Neural cell (in vitro differentiated cells): ENCODE results near the gene DPAGT1. TPM values are rescaled to one million over a fixed set of nuclear protein-coding genes. Genes with fewer than 3 reads are reported as not detected.
A peak's percentile ranks its signal among the peaks of the same experiment; 100 is the strongest.
"Not testable (repeated sequence)": the region's sequence is repeated elsewhere in the genome, so short reads cannot be mapped to it uniquely, and the experiment has no call there.

ENCODE experiments used
- H2AFZ ChIP-seq: fragments of 200-600, 300-800 bp; sonication (generic), shearing (Covaris generic); 2 replicates; pipeline ENCODE4 v1.6.0; 2014; ENCODE audit warnings: low read depth, mild to moderate bottlenecking, antibody characterized with exemption, low read length, moderate library complexity
- H3F3A ChIP-seq: fragments of 200-600 bp; shearing (Covaris generic); 2 replicates; pipeline ENCODE4 v1.6.1; 2016; ENCODE audit warnings: mild to moderate bottlenecking, moderate library complexity, mixed read lengths, antibody characterized with exemption, low read length; ENCODE audit not compliant: insufficient read depth, poor library complexity, severe bottlenecking
- H3K27ac ChIP-seq: fragments of 200-600, 300-800 bp; sonication (generic), shearing (Covaris generic); 2 replicates; pipeline ENCODE4 v1.5.1; 2014; ENCODE audit warnings: mild to moderate bottlenecking, low read length, moderate library complexity
- H3K27me3 ChIP-seq: fragments of 300-800, 200-600 bp; sonication (generic), shearing (Covaris generic); 2 replicates; pipeline ENCODE4 v1.6.0; 2014; ENCODE audit warnings: mild to moderate bottlenecking, low read depth, low read length, moderate library complexity; ENCODE audit not compliant: insufficient read depth
- H3K36me3 ChIP-seq: fragments of 300-800, 200-600 bp; sonication (generic), shearing (Covaris generic); 2 replicates; pipeline ENCODE4 v1.5.1; 2014; ENCODE audit warnings: mild to moderate bottlenecking, antibody characterized with exemption, low read length, moderate library complexity; ENCODE audit not compliant: insufficient read depth
- H3K4me2 ChIP-seq: fragments of 300-800, 200-600 bp; sonication (generic), shearing (Covaris generic); 2 replicates; pipeline ENCODE4 v1.6.0; 2014; ENCODE audit warnings: mild to moderate bottlenecking, low read length
- H3K4me3 ChIP-seq: fragments of 300-800, 200-600 bp; sonication (generic), shearing (Covaris generic); 2 replicates; pipeline ENCODE4 v1.5.1; 2014; ENCODE audit warnings: mild to moderate bottlenecking, low read length, moderate library complexity
- H3K79me2 ChIP-seq: fragments of 200-600 bp; shearing (Covaris generic); replicated peaks from 2 replicates; pipeline ENCODE4 v1.6.0; 2014; ENCODE audit warnings: mild to moderate bottlenecking, low read length, moderate library complexity; ENCODE audit not compliant: insufficient read depth
- H3K9ac ChIP-seq: fragments of 300-800, 200-600 bp; sonication (generic), shearing (Covaris generic); 2 replicates; pipeline ENCODE4 v1.6.1; 2016; ENCODE audit warnings: mild to moderate bottlenecking, low read length, mixed read lengths
- H3K9me2 ChIP-seq: fragments of 200-600 bp; shearing (Covaris generic); 2 replicates; pipeline ENCODE4 v1.6.1; 2016; ENCODE audit warnings: mild to moderate bottlenecking, low read length, mixed read lengths; ENCODE audit not compliant: insufficient read depth
- H3K9me3 ChIP-seq: fragments of 200-600, 300-800 bp; sonication (generic), shearing (Covaris generic); 2 replicates; pipeline ENCODE4 v1.6.1; 2016; ENCODE audit warnings: mild to moderate bottlenecking, mixed run types, low read length, moderate library complexity, mixed read lengths
- H4K20me1 ChIP-seq: fragments of 200-600 bp; shearing (Covaris generic); 2 replicates; pipeline ENCODE4 v1.6.1; 2016; ENCODE audit warnings: mild to moderate bottlenecking, mixed run types; ENCODE audit not compliant: insufficient read depth
- CTCF ChIP-seq: fragments of 450-650 bp; IDR thresholded peaks from 2 replicates; pipeline ENCODE4 v1.5.1; 2014; ENCODE audit warnings: antibody characterized with exemption, mild to moderate bottlenecking, moderate library complexity; ENCODE audit not compliant: poor library complexity, severe bottlenecking
- EP300 ChIP-seq: fragments of 450-650 bp; conservative IDR thresholded peaks from 2 replicates; pipeline ENCODE4 v1.6.1; 2014; ENCODE audit warnings: antibody characterized with exemption, mild to moderate bottlenecking, moderate library complexity; ENCODE audit not compliant: poor library complexity, severe bottlenecking
- EZH2 ChIP-seq: fragments of 200-600, 300-800 bp; shearing (Covaris generic), sonication (generic); IDR thresholded peaks from 2 replicates; pipeline ENCODE4 v1.6.1; 2014; ENCODE audit warnings: antibody characterized with exemption, low read length, borderline replicate concordance, mild to moderate bottlenecking; ENCODE audit not compliant: insufficient read depth, poor library complexity, severe bottlenecking
- MXI1 ChIP-seq: fragments of 450-650 bp; conservative IDR thresholded peaks from 2 replicates; pipeline ENCODE4 v1.6.1; 2014; ENCODE audit warnings: antibody characterized with exemption, mild to moderate bottlenecking; ENCODE audit not compliant: poor library complexity, severe bottlenecking
- POLR2AphosphoS5 ChIP-seq: IDR thresholded peaks from 2 replicates; pipeline ENCODE4 v1.6.1; 2012
- RAD21 ChIP-seq: fragments of 450-650 bp; conservative IDR thresholded peaks from 2 replicates; pipeline ENCODE4 v1.6.1; 2014; ENCODE audit warnings: antibody characterized with exemption, mild to moderate bottlenecking, moderate library complexity
- SMC3 ChIP-seq: fragments of 450-650 bp; conservative IDR thresholded peaks from 2 replicates; pipeline ENCODE4 v1.6.1; 2014; ENCODE audit warnings: antibody characterized with exemption, mild to moderate bottlenecking, moderate library complexity; ENCODE audit not compliant: poor library complexity
- TAF1 ChIP-seq: IDR thresholded peaks from 2 replicates; pipeline ENCODE4 v1.6.1; 2012; ENCODE audit warnings: low read depth
- polyA plus RNA-seq: library from polyadenylated mRNA; depleted of rRNA; stranded (reverse); fragments of >200 nt; gene quantifications from 2 replicates; pipeline ENCODE4 v1.2.3, GENCODE V29; 2014
- TF ChIP-seq, protein P1 (sequence below): IDR thresholded peaks from 2 replicates; pipeline ENCODE4 v1.6.1; 2012; ENCODE audit warnings: borderline replicate concordance

The DPAGT1 gene
- polyA plus RNA-seq, 1 donor from 2014 or later, result 9.8 TPM

DNA sequence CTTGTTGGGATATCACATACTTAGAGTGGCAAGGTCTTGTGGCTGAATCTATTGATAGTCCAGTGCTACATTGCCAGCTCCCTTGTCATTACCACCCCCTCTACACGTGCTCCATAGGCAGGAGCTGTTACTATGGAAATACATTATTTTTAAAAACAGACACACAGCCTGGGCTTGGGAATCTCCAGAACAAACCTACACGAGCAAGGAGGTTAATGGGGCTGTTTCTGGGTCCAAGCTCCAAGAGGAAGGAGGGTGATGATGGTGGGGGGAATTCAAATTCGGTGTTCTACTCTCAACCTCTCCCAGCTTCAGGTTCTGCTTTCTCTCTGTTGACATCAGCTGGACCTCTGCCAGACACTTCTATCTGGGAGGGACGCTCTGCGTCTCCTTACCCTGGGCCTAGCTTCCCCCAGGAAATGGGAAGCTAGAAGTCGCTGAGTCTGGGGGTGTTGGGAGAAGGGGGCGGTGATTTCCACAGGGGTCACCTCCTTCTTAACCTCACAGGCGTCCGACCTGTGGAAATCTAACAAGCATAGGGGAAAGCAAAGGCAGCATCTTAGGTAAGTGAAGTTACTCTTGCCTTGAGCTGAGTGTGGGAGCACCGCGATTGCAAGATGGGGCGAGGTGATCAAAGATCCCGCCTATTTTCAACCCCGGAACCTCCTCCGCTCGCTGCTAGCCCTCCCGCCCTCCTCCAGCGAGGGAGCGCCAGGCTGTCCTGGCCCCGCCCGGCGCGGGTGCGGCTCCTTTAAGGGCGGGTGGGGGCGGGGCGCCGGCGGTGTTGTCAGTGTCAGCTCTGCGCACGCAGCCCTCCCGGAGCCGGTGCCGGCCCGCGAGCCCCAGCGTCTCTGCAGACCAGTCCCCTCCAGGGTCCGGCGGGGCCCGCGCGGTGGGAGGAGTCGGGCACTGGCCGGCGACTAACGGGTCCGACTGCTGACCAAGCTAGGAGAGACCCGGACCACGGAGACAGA, 5.2 kb upstream of the DPAGT1 start, which contains the start of gene C2CD2L:
Gene C2CD2L, plus strand, starts transcription at position 781 of the 974 bp plus-strand sequence. CDS start 398 bp downstream, outside the sequence.
- no peaks in the 10 kb centered on the region for H3K79me2 ChIP-seq
- peak within 1 kb of the TSS; percentile 92 for H3K4me2 ChIP-seq
- no peaks in the 10 kb centered on the region for H3K27me3 ChIP-seq
- peak; percentile 45 for TF ChIP-seq POLR2AphosphoS5
- TF ChIP-seq TAF1, result peak; percentile 45
- no peak for TF ChIP-seq CTCF
- no peak for TF ChIP-seq EP300
- TF ChIP-seq, protein P1, sequence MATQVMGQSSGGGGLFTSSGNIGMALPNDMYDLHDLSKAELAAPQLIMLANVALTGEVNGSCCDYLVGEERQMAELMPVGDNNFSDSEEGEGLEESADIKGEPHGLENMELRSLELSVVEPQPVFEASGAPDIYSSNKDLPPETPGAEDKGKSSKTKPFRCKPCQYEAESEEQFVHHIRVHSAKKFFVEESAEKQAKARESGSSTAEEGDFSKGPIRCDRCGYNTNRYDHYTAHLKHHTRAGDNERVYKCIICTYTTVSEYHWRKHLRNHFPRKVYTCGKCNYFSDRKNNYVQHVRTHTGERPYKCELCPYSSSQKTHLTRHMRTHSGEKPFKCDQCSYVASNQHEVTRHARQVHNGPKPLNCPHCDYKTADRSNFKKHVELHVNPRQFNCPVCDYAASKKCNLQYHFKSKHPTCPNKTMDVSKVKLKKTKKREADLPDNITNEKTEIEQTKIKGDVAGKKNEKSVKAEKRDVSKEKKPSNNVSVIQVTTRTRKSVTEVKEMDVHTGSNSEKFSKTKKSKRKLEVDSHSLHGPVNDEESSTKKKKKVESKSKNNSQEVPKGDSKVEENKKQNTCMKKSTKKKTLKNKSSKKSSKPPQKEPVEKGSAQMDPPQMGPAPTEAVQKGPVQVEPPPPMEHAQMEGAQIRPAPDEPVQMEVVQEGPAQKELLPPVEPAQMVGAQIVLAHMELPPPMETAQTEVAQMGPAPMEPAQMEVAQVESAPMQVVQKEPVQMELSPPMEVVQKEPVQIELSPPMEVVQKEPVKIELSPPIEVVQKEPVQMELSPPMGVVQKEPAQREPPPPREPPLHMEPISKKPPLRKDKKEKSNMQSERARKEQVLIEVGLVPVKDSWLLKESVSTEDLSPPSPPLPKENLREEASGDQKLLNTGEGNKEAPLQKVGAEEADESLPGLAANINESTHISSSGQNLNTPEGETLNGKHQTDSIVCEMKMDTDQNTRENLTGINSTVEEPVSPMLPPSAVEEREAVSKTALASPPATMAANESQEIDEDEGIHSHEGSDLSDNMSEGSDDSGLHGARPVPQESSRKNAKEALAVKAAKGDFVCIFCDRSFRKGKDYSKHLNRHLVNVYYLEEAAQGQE, result no peak
- H3K36me3 ChIP-seq, result no peaks in the 10 kb centered on the region
- H3K9ac ChIP-seq, result peak within 1 kb of the TSS; percentile 75
- peak within 1 kb of the TSS; percentile 18 for H3K27ac ChIP-seq
- no peaks in the 10 kb centered on the region for H4K20me1 ChIP-seq
- H3F3A ChIP-seq, result no peaks in the 10 kb centered on the region
- no peaks in the 10 kb centered on the region for H3K9me2 ChIP-seq
- peak within 1 kb of the TSS; percentile 75 for H2AFZ ChIP-seq
- H3K4me3 ChIP-seq, result peak within 1 kb of the TSS; percentile 89
- no peaks in the 10 kb centered on the region for H3K9me3 ChIP-seq

DNA sequence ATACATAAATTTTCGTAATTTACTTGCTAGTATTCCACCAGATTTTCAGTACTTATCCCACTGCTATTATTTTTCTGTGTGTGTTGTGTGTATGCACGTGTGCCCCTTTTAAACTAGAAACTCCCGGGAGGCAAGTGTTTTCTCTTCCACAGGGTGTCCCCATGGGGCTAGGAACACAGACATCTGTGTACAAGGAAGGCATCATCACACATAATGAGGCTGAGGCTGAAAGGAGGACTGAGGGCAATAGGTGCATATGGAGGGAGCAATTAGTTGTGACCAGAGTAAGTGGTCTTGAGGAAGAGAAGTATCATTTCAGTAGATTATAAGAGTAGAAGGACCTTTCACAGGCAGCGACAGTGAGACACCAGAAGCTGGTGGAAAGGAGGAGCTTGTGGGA, 2.1 kb upstream of the DPAGT1 start:
- Histone ChIP-seq H3K79me2 (no peaks in the 10 kb centered on the region), H3K27me3 (no peaks in the 10 kb centered on the region), H3K27ac (no peak overlapping the region), H3K4me2 (no peak overlapping the region), H3K36me3 (no peaks in the 10 kb centered on the region), H3K9me3 (no peaks in the 10 kb centered on the region), H4K20me1 (no peaks in the 10 kb centered on the region), H3K9ac (no peak overlapping the region), H2AFZ (no peak overlapping the region), H3K9me2 (no peaks in the 10 kb centered on the region), H3K4me3 (no peak overlapping the region), H3F3A (no peaks in the 10 kb centered on the region)
- TF ChIP-seq POLR2AphosphoS5, result no peak
- TF ChIP-seq MXI1, result no peak
- no peak for TF ChIP-seq SMC3
- TF ChIP-seq RAD21, result no peak
- TF ChIP-seq TAF1, result no peak
- TF ChIP-seq, protein P1, result no peak
- TF ChIP-seq EZH2, result no peak
- TF ChIP-seq CTCF, result no peak
- TF ChIP-seq EP300, result no peak

- not testable (repeated sequence) for H3K27me3 ChIP-seq, H3K9me3 ChIP-seq, H4K20me1 ChIP-seq, H3K79me2 ChIP-seq, H3F3A ChIP-seq, H3K4me2 ChIP-seq, H2AFZ ChIP-seq, H3K36me3 ChIP-seq, H3K9me2 ChIP-seq
- peak overlapping the region; percentile 82 for H3K4me3 ChIP-seq
- H3K27ac ChIP-seq, result peak overlapping the region; percentile 90
- peak overlapping the region; percentile 75 for H3K9ac ChIP-seq
Observed at GRCh38 chr11:119103161-119103664, 1.6 kb upstream of the DPAGT1 start.
